Esophagus squamous epithelium (tissue), 5 donors: ENCODE results near the gene PADI4. TPM values are rescaled to one million over a fixed set of nuclear protein-coding genes. Genes with fewer than 3 reads are reported as not detected.

Experiments used
- DNase-seq: peaks from one replicate; lab custom pipeline; 2025; lab: John Stamatoyannopoulos, UW
- H3K27ac ChIP-seq, 4 donors: fragments of 200-600 bp; sonication (generic); one replicate each; pipeline ENCODE4 v1.5.1; 2016 to 2019; ENCODE audit warnings: mild to moderate bottlenecking in 1 of 4
- H3K27me3 ChIP-seq, 4 donors: fragments of 200-600 bp; sonication (generic); 1 replicate in 3 of 4; 2 replicates in 1 of 4; pipeline versions ENCODE4 v1.5.1 to v1.6.0; 2017 to 2021; ENCODE audit warnings: antibody characterized with exemption in 1 of 4
- H3K36me3 ChIP-seq, 3 donors: fragments of 200-600 bp; sonication (generic); one replicate each; pipeline ENCODE4 v1.5.1; 2016 to 2019
- H3K4me1 ChIP-seq, 3 donors: fragments of 200-600 bp; sonication (generic); one replicate each; pipeline ENCODE4 v1.5.1; 2017 to 2019
- H3K4me3 ChIP-seq, 4 donors: fragments of 200-600 bp; sonication (generic); 1 replicate in 3 of 4; 2 replicates in 1 of 4; pipeline ENCODE4 v1.5.1; 2016 to 2019; ENCODE audit warnings: mild to moderate bottlenecking in 2 of 4, moderate library complexity in 1 of 4
- H3K9me3 ChIP-seq, 3 donors: fragments of 200-600 bp; sonication (generic); one replicate each; pipeline ENCODE4 v1.5.1; 2016 to 2019
- CTCF ChIP-seq, 6 experiments: fragments of 450-650 bp in 4 of 6; fragments of 200-600 bp in 2 of 6; sonication (generic) in 2 of 6; IDR thresholded peaks; one replicate each; pipeline ENCODE4 v1.5.1; 2016 to 2019; ENCODE audit warnings: antibody characterized with exemption in 6 of 6, mild to moderate bottlenecking in 4 of 6, moderate library complexity in 4 of 6
- POLR2A ChIP-seq, 4 donors: fragments of 450-650 bp; IDR thresholded peaks; one replicate each; pipeline ENCODE4 v1.6.1; 2017; ENCODE audit warnings: antibody characterized with exemption in 4 of 4, mild to moderate bottlenecking in 4 of 4, moderate library complexity in 3 of 4
- WGBS, 2 donors: methylation state at CpG; one replicate each; pipeline ENCODE4 v1.1.5; 2018; 5-methylcytosine and 5-hydroxymethylcytosine counted together
- intact Hi-C: fragments of 100-400 bp; cut with DNase I; formaldehyde crosslinking; loops from one replicate; pipeline ENCODE4 v1.15.0; 2022
- total RNA-seq, 4 donors: library from RNA; depleted of rRNA; stranded (reverse); fragments of >200 nt; gene quantifications; one replicate each; pipeline ENCODE4 v1.1.0, GENCODE V29; 2016
- donor health status: DM: yes; HTN: yes; CAD: no.

PADI4 gene
- total RNA-seq, 4 donors from 2014 or later = not detected

- TF ChIP-seq CTCF (IDR thresholded peaks at IDR 0.05) (no peak), POLR2A (IDR thresholded peaks at IDR 0.05) (no peak)
- H3K27me3 ChIP-seq = peaks cover 0 to 70% (median 0%) of the 10 kb centered on the region in 4 donors
These were observed 5.7 kb downstream of the PADI4 start for GRCh38 chr1:17313530-17314309.

GRCh38 chr1:17314491-17314971 lies 6.5 kb downstream of the PADI4 start:
- Histone ChIP-seq H3K9me3 (no peaks in the 10 kb centered on the region), H3K4me3 (no peak overlapping the region), H3K36me3 (no peaks in the 10 kb centered on the region), H3K4me1 (no peaks in the 10 kb centered on the region), H3K27ac (no peak overlapping the region), H3K27me3 (peaks cover 0 to 72% (median 0%) of the 10 kb centered on the region in 4 donors)
- WGBS, 2 donors = 69 to 78% methylated on average over 2 to 6 of the region's 9 CpGs
- DNase-seq = no peak
- intact Hi-C loops = no loop called here
- TF ChIP-seq CTCF (IDR thresholded peaks at IDR 0.05) = no peak
- no peak for TF ChIP-seq POLR2A (IDR thresholded peaks at IDR 0.05)

More at GRCh38 chr1:17313530-17314309, 5.7 kb downstream of the PADI4 start:
- no peak overlapping the region for H3K4me3 ChIP-seq
- DNase-seq = no peak
- no peaks in the 10 kb centered on the region for H3K4me1 ChIP-seq
- H3K36me3 ChIP-seq = no peaks in the 10 kb centered on the region
- no peak overlapping the region for H3K27ac ChIP-seq
- H3K9me3 ChIP-seq = no peaks in the 10 kb centered on the region
- intact Hi-C loops = no loop called here
- 62 to 77% methylated on average over 5 to 7 of the region's 9 CpGs for WGBS, 2 donors

GRCh38 chr1:17315542-17316130 lies 7.6 kb downstream of the PADI4 start:
- Histone ChIP-seq H3K9me3 (peaks cover 0 to 6% (median 0%) of the 10 kb centered on the region in 3 donors), H3K4me1 (no peaks in the 10 kb centered on the region), H3K4me3 (no peak overlapping the region), H3K27me3 (peaks cover 0 to 66% (median 0%) of the 10 kb centered on the region in 4 donors), H3K36me3 (no peaks in the 10 kb centered on the region), H3K27ac (no peak overlapping the region)
- intact Hi-C loops = no loop called here
- TF ChIP-seq CTCF (IDR thresholded peaks at IDR 0.05) (no peak), POLR2A (IDR thresholded peaks at IDR 0.05) (no peak)
- WGBS, 2 donors = 27 to 54% methylated on average over 6 of the region's 7 CpGs
- DNase-seq = no peak

GRCh38 chr1:17316704-17317103 lies 8.7 kb downstream of the PADI4 start:
- Histone ChIP-seq H3K4me1 (no peaks in the 10 kb centered on the region), H3K9me3 (peaks cover 0 to 6% (median 0%) of the 10 kb centered on the region in 3 donors), H3K27me3 (peaks cover 0 to 59% (median 0%) of the 10 kb centered on the region in 4 donors), H3K27ac (no peak overlapping the region), H3K4me3 (no peak overlapping the region), H3K36me3 (no peaks in the 10 kb centered on the region)
- TF ChIP-seq POLR2A (IDR thresholded peaks at IDR 0.05) (no peak), CTCF (IDR thresholded peaks at IDR 0.05) (no peak)
- intact Hi-C loops = no loop called here
- WGBS, 2 donors = 96% methylated on average over 7 to 8 of the region's 9 CpGs
- DNase-seq = no peak

- WGBS, 2 donors = 53 to 65% methylated on average over 6 of the region's 6 CpGs
- Histone ChIP-seq H3K9me3 (peaks cover 0 to 6% (median 0%) of the 10 kb centered on the region in 3 donors), H3K4me3 (no peak overlapping the region), H3K36me3 (no peaks in the 10 kb centered on the region), H3K4me1 (no peaks in the 10 kb centered on the region), H3K27me3 (peaks cover 0 to 45% (median 0%) of the 10 kb centered on the region in 4 donors), H3K27ac (no peak overlapping the region)
- TF ChIP-seq POLR2A (IDR thresholded peaks at IDR 0.05) = no peak
- no peak for TF ChIP-seq CTCF (IDR thresholded peaks at IDR 0.05)
- no peak for DNase-seq
- intact Hi-C loops = no loop called here
These were observed 10.3 kb downstream of the PADI4 start for GRCh38 chr1:17318262-17318661.
